HCT116 (cell line): ENCODE results near the gene CRLF1. TPM values are rescaled to one million over a fixed set of nuclear protein-coding genes. Genes with fewer than 3 reads are reported as not detected.

Experiments
- ATAC-seq: fragments of 200-7000 bp; cut with Tn5 transposase; 2 replicates; pipeline ENCODE4 v1.9.1; 2020; ENCODE audit warnings: mild to moderate bottlenecking, moderate library complexity
- BruUV-seq: library from RNA; stranded (reverse); fragments of 400-500 nt; replicated peaks from 2 replicates; lab custom pipeline; 2021; lab: Mats Ljungman, UMichigan
- CTCF ChIA-PET: fragments of 300-600 bp; sonication (Branson Sonifier 250); formaldehyde crosslinking; loops from one replicate; lab custom pipeline; 2021; ENCODE audit warnings: antibody characterized with exemption; lab: Charles Lee
- POLR2A ChIA-PET: fragments of 300-600, 350-600 bp; sonication (Branson Sonifier 250); formaldehyde crosslinking; loops from one replicate; lab custom pipeline; 2021; ENCODE audit warnings: antibody characterized with exemption; lab: Charles Lee
- RAD21 ChIA-PET, 2 experiments: fragments of 300-600 bp; sonication (Branson Sonifier 250); formaldehyde crosslinking; loops; one replicate each; lab custom pipeline; 2023; ENCODE audit warnings: low total read pairs in 2 of 2; ENCODE audit not compliant: uncharacterized antibody in 2 of 2, unreplicated experiment in 2 of 2, low non-redundant PET in 1 of 2; lab: Charles Lee
- DNase-seq: peaks from one replicate; pipeline ENCODE4 v3.0.0-alpha.2; 2010; ENCODE audit warnings: low read depth, low spot score
- H2AFZ ChIP-seq: fragments of 200-600 bp; shearing (Covaris generic), sonication (generic); 2 replicates; pipeline ENCODE4 v1.6.1; 2017; ENCODE audit warnings: low read depth, mixed run types, mixed read lengths, antibody characterized with exemption, low read length; ENCODE audit not compliant: poor library complexity, severe bottlenecking
- H3K27ac ChIP-seq: 2 replicates; pipeline ENCODE4 v1.5.1; 2012; ENCODE audit warnings: low read depth, low read length
- H3K27me3 ChIP-seq: fragments of 200-600 bp; sonication (generic); 2 replicates; pipeline ENCODE4 v1.6.1; 2016; ENCODE audit warnings: mixed run types, low read length, mixed read lengths; ENCODE audit not compliant: insufficient read depth
- H3K36me3 ChIP-seq, 2 experiments: fragments of 200-500 bp in 1 of 2; fragments of 200-600 bp in 1 of 2; sonication (Bioruptor generic) in 1 of 2; sonication (generic) in 1 of 2; 2 replicates each; pipeline versions ENCODE4 v1.5.1 to v1.6.1; 2014 to 2016; ENCODE audit warnings: low read length in 2 of 2, inconsistent platforms in 1 of 2, mixed read lengths in 1 of 2, mixed run types in 1 of 2; ENCODE audit not compliant: insufficient read depth in 2 of 2, control insufficient read depth in 1 of 2
- H3K4me1 ChIP-seq, 2 experiments: fragments of 200-600 bp in 1 of 2; sonication (generic) in 1 of 2; 2 replicates each; pipeline versions ENCODE4 v1.5.1 to v1.6.1; 2012 to 2017; ENCODE audit warnings: low read length in 2 of 2, inconsistent platforms in 1 of 2, mild to moderate bottlenecking in 1 of 2, mixed read lengths in 1 of 2, mixed run types in 1 of 2, moderate library complexity in 1 of 2; ENCODE audit not compliant: insufficient read depth in 2 of 2, control insufficient read depth in 1 of 2
- H3K4me2 ChIP-seq: fragments of 200-600 bp; sonication (generic); 2 replicates; pipeline ENCODE4 v1.6.1; 2017; ENCODE audit warnings: mixed run types, low read length, mixed read lengths
- H3K4me3 ChIP-seq, 2 experiments: fragments of 200-600 bp in 1 of 2; sonication (generic) in 1 of 2; replicated peaks in 1 of 2; 2 replicates each; pipeline ENCODE4 v1.5.1; 2011 to 2016; ENCODE audit warnings: low read length in 2 of 2, control low read depth in 1 of 2, low read depth in 1 of 2, mild to moderate bottlenecking in 1 of 2, mixed read lengths in 1 of 2, mixed run types in 1 of 2
- H3K79me2 ChIP-seq: fragments of 200-600 bp; sonication (generic); 2 replicates; pipeline ENCODE4 v1.6.1; 2017; ENCODE audit warnings: mild to moderate bottlenecking, mixed run types, low read length, moderate library complexity, mixed read lengths; ENCODE audit not compliant: insufficient read depth
- H3K9ac ChIP-seq: fragments of 200-600 bp; sonication (generic); 2 replicates; pipeline ENCODE4 v1.6.1; 2016; ENCODE audit warnings: low read length, mixed read lengths
- H3K9me2 ChIP-seq: fragments of 200-600 bp; sonication (generic), shearing (Covaris generic); 2 replicates; pipeline ENCODE4 v1.6.1; 2017; ENCODE audit warnings: mixed run types, mild to moderate bottlenecking, moderate library complexity; ENCODE audit not compliant: insufficient read depth
- H3K9me3 ChIP-seq, 2 experiments: fragments of 200-500 bp in 1 of 2; fragments of 200-600 bp in 1 of 2; sonication (Bioruptor generic) in 1 of 2; sonication (generic) in 1 of 2; 2 replicates each; pipeline ENCODE4 v1.6.1; 2014 to 2017; ENCODE audit warnings: low read length in 2 of 2, mixed read lengths in 2 of 2, inconsistent platforms in 1 of 2, low read depth in 1 of 2, mild to moderate bottlenecking in 1 of 2, mixed run types in 1 of 2, moderate library complexity in 1 of 2; ENCODE audit not compliant: control insufficient read depth in 1 of 2, insufficient read depth in 1 of 2
- H4K20me1 ChIP-seq: fragments of 200-600 bp; sonication (generic), shearing (Covaris generic); 2 replicates; pipeline ENCODE4 v1.6.1; 2017; ENCODE audit warnings: mixed run types, mild to moderate bottlenecking, moderate library complexity; ENCODE audit not compliant: insufficient read depth
- CBX3 ChIP-seq: IDR thresholded peaks from 2 replicates; pipeline ENCODE4 v1.6.1; 2012; ENCODE audit warnings: low read depth
- EGR1 ChIP-seq: IDR thresholded peaks from 2 replicates; pipeline ENCODE4 v1.6.1; 2012; ENCODE audit warnings: low read depth
- EZH2 ChIP-seq: fragments of 200-600 bp; sonication (generic); IDR thresholded peaks from 2 replicates; pipeline ENCODE4 v1.6.1; 2017; ENCODE audit warnings: antibody characterized with exemption, mixed run types
- RAD21 ChIP-seq: IDR thresholded peaks from 2 replicates; pipeline ENCODE4 v1.6.1; 2012; ENCODE audit warnings: low read depth, mild to moderate bottlenecking
- SIN3A ChIP-seq: IDR thresholded peaks from 2 replicates; pipeline ENCODE4 v1.6.1; 2012; ENCODE audit warnings: low read depth
- ZBTB33 ChIP-seq: IDR thresholded peaks from 2 replicates; pipeline ENCODE4 v1.6.1; 2011; ENCODE audit warnings: mild to moderate bottlenecking, low read length, moderate library complexity; ENCODE audit not compliant: insufficient replicate concordance; ENCODE audit errors: extremely low read depth
- intact Hi-C: fragments of 100-400 bp; cut with micrococcal nuclease; formaldehyde crosslinking; loops from 2 replicates; pipeline ENCODE4 v1.10.0; 2022
- total RNA-seq: library from RNA; stranded (reverse); gene quantifications from one replicate; pipeline ENCODE4 v1.2.1, GENCODE V29; 2021; ENCODE audit not compliant: unreplicated experiment

CRLF1 gene
- total RNA-seq, 1 experiment from 2014 or later = 43.0 TPM

DNA sequence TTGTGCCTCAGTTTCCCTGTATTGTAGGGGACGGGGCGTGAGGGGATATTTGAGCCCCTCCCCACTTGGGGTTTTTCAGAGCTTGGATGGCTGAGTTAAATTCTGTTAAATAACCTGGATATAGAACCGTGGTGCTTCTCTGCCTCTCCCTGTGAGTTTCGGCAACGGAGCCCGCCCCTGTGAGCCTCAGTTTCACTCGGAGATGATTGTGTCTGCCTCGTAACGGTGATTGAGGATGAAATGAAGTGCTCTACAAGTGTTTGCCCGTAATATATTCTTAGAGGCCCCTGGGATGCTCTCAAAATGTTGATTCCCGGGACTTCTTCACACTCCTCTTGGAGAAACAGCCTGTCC lies 48.4 kb downstream of the CRLF1 start:
- peak overlapping the region; percentile 79 for H3K27ac ChIP-seq
- RAD21 ChIA-PET = no interaction called here
- no peak for ATAC-seq

More for the DNA sequence above, 48.4 kb downstream of the CRLF1 start:
- peaks cover 56% of the 10 kb centered on the region for H3K79me2 ChIP-seq
- H3K9me3 ChIP-seq = no peaks in the 10 kb centered on the region
- H3K36me3 ChIP-seq = peaks cover 6 to 19% of the 10 kb centered on the region in 2 experiments; a peak in 2 of 4 replicates
- H3K4me1 ChIP-seq = peaks cover 4 to 22% of the 10 kb centered on the region in 2 experiments; a peak in 3 of 4 replicates
- no peak for TF ChIP-seq EZH2
- TF ChIP-seq EGR1 = no peak
- no peak for TF ChIP-seq ZBTB33
- TF ChIP-seq RAD21 = no peak
- TF ChIP-seq SIN3A = no peak
- no peak for TF ChIP-seq CBX3
- H3K9me2 ChIP-seq = no peaks in the 10 kb centered on the region
- no peaks in the 10 kb centered on the region for H3K27me3 ChIP-seq
- DNase-seq = no peak
- peak overlapping the region; percentile 94 for H3K9ac ChIP-seq
- CTCF ChIA-PET = interaction anchor here (0.9 to 1.5 kb wide), 2 partner anchors 31 to 73 kb away, joined by 3 read pairs; no protein-coding TSS in a partner anchor
- H2AFZ ChIP-seq = no peak overlapping the region
- peak overlapping the region; percentile 91 for H3K4me2 ChIP-seq
- POLR2A ChIA-PET = interaction anchor here (0.7 to 2.4 kb wide), 7 partner anchors 11 to 142 kb away, joined by 3 to 15 read pairs (median 7); partner anchors contain the start of genes ELL, FKBP8 and UBA52
- H4K20me1 ChIP-seq = no peaks in the 10 kb centered on the region
- intact Hi-C loops = no loop called here
- peak overlapping the region; percentile 89 to 100 for H3K4me3 ChIP-seq
- TSS peak; percentile 66 for BruUV-seq
